Vagina (tissue), 2 donors: Measurements from ENCODE around the gene FAM50B. TPM values are rescaled to one million over a fixed set of nuclear protein-coding genes. Genes with fewer than 3 reads are reported as not detected.

Experiments used
- DNase-seq, 2 donors: peaks; one replicate each; pipeline ENCODE4 v3.0.0-alpha.2; 2017; ENCODE audit errors: extremely low spot score in 2 of 2
- H3K27ac ChIP-seq: fragments of 200-600 bp; sonication (generic); one replicate; pipeline ENCODE4 v1.5.1; 2019
- H3K27me3 ChIP-seq: fragments of 200-600 bp; sonication (generic); one replicate; pipeline ENCODE4 v1.5.1; 2019
- H3K36me3 ChIP-seq, 2 donors: fragments of 200-600 bp; sonication (generic); one replicate each; pipeline ENCODE4 v1.5.1; 2017 to 2019
- H3K4me1 ChIP-seq: fragments of 200-600 bp; sonication (generic); one replicate; pipeline ENCODE4 v1.5.1; 2019
- H3K4me3 ChIP-seq, 2 donors: fragments of 200-600 bp; sonication (generic); 1 replicate in 1 of 2; 2 replicates in 1 of 2; pipeline ENCODE4 v1.5.1; 2016 to 2019
- H3K9me3 ChIP-seq: fragments of 200-600 bp; sonication (generic); one replicate; pipeline ENCODE4 v1.5.1; 2019
- CTCF ChIP-seq, 3 experiments: fragments of 450-650 bp in 2 of 3; fragments of 200-600 bp in 1 of 3; sonication (generic) in 1 of 3; IDR thresholded peaks; one replicate each; pipeline ENCODE4 v1.5.1; 2017 to 2019; ENCODE audit warnings: antibody characterized with exemption in 3 of 3, mild to moderate bottlenecking in 2 of 3, moderate library complexity in 2 of 3
- POLR2A ChIP-seq, 2 donors: fragments of 450-650 bp; IDR thresholded peaks; one replicate each; pipeline ENCODE4 v1.6.1; 2017; ENCODE audit warnings: antibody characterized with exemption in 2 of 2, mild to moderate bottlenecking in 2 of 2, moderate library complexity in 2 of 2
- POLR2AphosphoS5 ChIP-seq, 2 donors: sonication (generic); formaldehyde crosslinking; IDR thresholded peaks; one replicate each; pipeline ENCODE4 v1.9.0; 2017; ENCODE audit warnings: antibody characterized with exemption in 2 of 2, mild to moderate bottlenecking in 2 of 2, low read depth in 1 of 2; ENCODE audit not compliant: insufficient read depth in 1 of 2
- intact Hi-C: fragments of 100-400 bp; cut with DNase I; formaldehyde crosslinking; loops from one replicate; pipeline ENCODE4 v1.15.1; 2023
- total RNA-seq: library from RNA; depleted of rRNA; stranded (reverse); fragments of >200 nt; gene quantifications from one replicate; pipeline ENCODE4 v1.2.3, GENCODE V29; 2016

FAM50B gene
- total RNA-seq, 1 donor from 2014 or later, result 4.9 TPM

- no peak for DNase-seq
- no peak for TF ChIP-seq POLR2AphosphoS5 (IDR thresholded peaks at IDR 0.05; ENCODE audit: insufficient read depth in 1 of 2, low read depth in 1 of 2)
- TF ChIP-seq POLR2A (IDR thresholded peaks at IDR 0.05), result no peak
- no peak for TF ChIP-seq CTCF (IDR thresholded peaks at IDR 0.05)
- Histone ChIP-seq H3K4me3 (no peak overlapping the region), H3K9me3 (no peaks in the 10 kb centered on the region), H3K36me3 (no peaks in the 10 kb centered on the region), H3K27me3 (no peaks in the 10 kb centered on the region), H3K4me1 (peaks cover 1% of the 10 kb centered on the region), H3K27ac (no peak overlapping the region)
- intact Hi-C loops, result no loop called here
Observed at GRCh38 chr6:3878048-3878666, 29.0 kb downstream of the FAM50B start.

- no peaks in the 10 kb centered on the region for H3K27me3 ChIP-seq
- no peak overlapping the region for H3K27ac ChIP-seq
- no peak for TF ChIP-seq POLR2AphosphoS5 (IDR thresholded peaks at IDR 0.05; ENCODE audit: insufficient read depth in 1 of 2, low read depth in 1 of 2)
- no peak for TF ChIP-seq CTCF (IDR thresholded peaks at IDR 0.05)
- no peak for TF ChIP-seq POLR2A (IDR thresholded peaks at IDR 0.05)
- no peaks in the 10 kb centered on the region for H3K9me3 ChIP-seq
- H3K4me3 ChIP-seq, result no peak overlapping the region
- intact Hi-C loops, result no loop called here
- peak in 1 of 2 donors; percentile 70 for DNase-seq
- no peaks in the 10 kb centered on the region for H3K36me3 ChIP-seq
- H3K4me1 ChIP-seq, result peaks cover 14% of the 10 kb centered on the region
Observed at GRCh38 chr6:3879194-3879952, 30.2 kb downstream of the FAM50B start.

GRCh38 chr6:3881711-3882421, 32.7 kb downstream of the FAM50B start:
- Histone ChIP-seq H3K4me1 (peaks cover 16% of the 10 kb centered on the region), H3K4me3 (no peak overlapping the region), H3K27me3 (no peaks in the 10 kb centered on the region), H3K27ac (peak overlapping the region; percentile 85), H3K9me3 (no peaks in the 10 kb centered on the region), H3K36me3 (no peaks in the 10 kb centered on the region)
- TF ChIP-seq CTCF (IDR thresholded peaks at IDR 0.05) (no peak), POLR2AphosphoS5 (IDR thresholded peaks at IDR 0.05; ENCODE audit: insufficient read depth in 1 of 2, low read depth in 1 of 2) (no peak), POLR2A (IDR thresholded peaks at IDR 0.05) (no peak)
- intact Hi-C loops, result loop anchor here (10.0 kb wide), 1 partner anchor 137 kb away; no protein-coding TSS in a partner anchor
- DNase-seq, result no peak

GRCh38 chr6:3882431-3882830, 33.3 kb downstream of the FAM50B start:
- Histone ChIP-seq H3K4me1 (peaks cover 20% of the 10 kb centered on the region), H3K36me3 (no peaks in the 10 kb centered on the region), H3K27me3 (no peaks in the 10 kb centered on the region), H3K4me3 (no peak overlapping the region), H3K27ac (peak overlapping the region; percentile 85), H3K9me3 (no peaks in the 10 kb centered on the region)
- intact Hi-C loops, result loop anchor here (10.0 kb wide), 1 partner anchor 138 kb away; no protein-coding TSS in a partner anchor
- no peak for DNase-seq
- TF ChIP-seq POLR2AphosphoS5 (IDR thresholded peaks at IDR 0.05; ENCODE audit: insufficient read depth in 1 of 2, low read depth in 1 of 2) (no peak), CTCF (IDR thresholded peaks at IDR 0.05) (no peak), POLR2A (IDR thresholded peaks at IDR 0.05) (no peak)
